ENCODE results near the gene KYNU. TPM values are rescaled to one million over a fixed set of nuclear protein-coding genes. Genes with fewer than 3 reads are reported as not detected.
"Not testable (repeated sequence)": the region's sequence is repeated elsewhere in the genome, so short reads cannot be mapped to it uniquely, and the experiment has no call there.

KYNU gene
- total RNA-seq, 1 donor from 2014 or later, result 30.3 TPM

DNA sequence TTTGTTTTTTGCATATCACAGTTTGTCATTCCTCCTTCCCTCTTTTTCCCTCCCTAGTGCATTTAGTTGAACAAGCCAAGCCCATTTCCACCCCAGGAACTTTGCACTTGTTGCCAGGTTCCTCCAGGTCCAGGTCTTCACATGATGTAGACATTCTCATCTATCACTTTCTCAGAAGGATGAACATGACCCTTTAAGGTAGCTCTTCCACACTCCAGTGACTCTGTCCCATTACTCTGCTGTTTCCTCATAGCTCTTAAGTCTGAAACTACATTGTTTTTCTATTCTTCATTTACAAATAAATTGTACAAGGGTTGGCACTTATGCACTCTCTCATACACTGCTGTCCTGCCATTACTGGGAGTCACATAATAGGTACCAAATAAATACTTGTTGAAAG, 6.1 kb downstream of the KYNU start:
- FAIRE-seq (peak; percentile 70), DNase-seq (ENCODE audit: low read depth) (no peak)
- peaks cover 1% of the 10 kb centered on the region for H3K36me3 ChIP-seq (ENCODE audit: control insufficient read depth, insufficient read depth, low read length)
- no peaks in the 10 kb centered on the region for H3K27me3 ChIP-seq (ENCODE audit: control insufficient read depth, insufficient read depth, low read length)
- H3K4me3 ChIP-seq (ENCODE audit: low read depth, low read length), result no peak overlapping the region
- TF ChIP-seq, protein P1, sequence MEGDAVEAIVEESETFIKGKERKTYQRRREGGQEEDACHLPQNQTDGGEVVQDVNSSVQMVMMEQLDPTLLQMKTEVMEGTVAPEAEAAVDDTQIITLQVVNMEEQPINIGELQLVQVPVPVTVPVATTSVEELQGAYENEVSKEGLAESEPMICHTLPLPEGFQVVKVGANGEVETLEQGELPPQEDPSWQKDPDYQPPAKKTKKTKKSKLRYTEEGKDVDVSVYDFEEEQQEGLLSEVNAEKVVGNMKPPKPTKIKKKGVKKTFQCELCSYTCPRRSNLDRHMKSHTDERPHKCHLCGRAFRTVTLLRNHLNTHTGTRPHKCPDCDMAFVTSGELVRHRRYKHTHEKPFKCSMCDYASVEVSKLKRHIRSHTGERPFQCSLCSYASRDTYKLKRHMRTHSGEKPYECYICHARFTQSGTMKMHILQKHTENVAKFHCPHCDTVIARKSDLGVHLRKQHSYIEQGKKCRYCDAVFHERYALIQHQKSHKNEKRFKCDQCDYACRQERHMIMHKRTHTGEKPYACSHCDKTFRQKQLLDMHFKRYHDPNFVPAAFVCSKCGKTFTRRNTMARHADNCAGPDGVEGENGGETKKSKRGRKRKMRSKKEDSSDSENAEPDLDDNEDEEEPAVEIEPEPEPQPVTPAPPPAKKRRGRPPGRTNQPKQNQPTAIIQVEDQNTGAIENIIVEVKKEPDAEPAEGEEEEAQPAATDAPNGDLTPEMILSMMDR (IDR thresholded peaks at IDR 0.05; ENCODE audit: insufficient read depth, low read length, severe bottlenecking), result no peak

DNA sequence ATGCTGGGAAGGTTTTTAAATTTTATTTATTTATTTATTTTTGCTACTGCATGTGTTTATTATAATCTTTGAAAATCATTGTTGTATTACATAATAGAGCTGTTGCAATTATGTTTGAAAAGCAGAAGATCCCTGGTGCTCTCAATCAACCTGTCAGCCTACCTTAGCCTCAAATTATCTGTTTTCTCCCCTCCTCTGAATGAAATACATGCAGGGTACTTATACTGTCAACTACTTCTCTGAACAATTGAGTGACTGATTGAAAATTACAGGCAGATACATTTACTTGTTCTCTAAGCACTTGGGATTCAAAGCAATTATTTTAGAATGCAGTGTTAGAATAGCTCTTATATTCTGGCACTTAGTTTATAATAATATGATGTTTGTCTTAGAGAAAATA, 8.1 kb downstream of the KYNU start:
- peaks cover 1% of the 10 kb centered on the region for H3K36me3 ChIP-seq (ENCODE audit: control insufficient read depth, insufficient read depth, low read length)
- no peaks in the 10 kb centered on the region for H3K27me3 ChIP-seq (ENCODE audit: control insufficient read depth, insufficient read depth, low read length)
- no peak overlapping the region for H3K4me3 ChIP-seq (ENCODE audit: low read depth, low read length)
- FAIRE-seq, result no peak
- no peak for DNase-seq (ENCODE audit: low read depth)
- TF ChIP-seq, protein P1 (IDR thresholded peaks at IDR 0.05; ENCODE audit: insufficient read depth, low read length, severe bottlenecking), result no peak

DNA sequence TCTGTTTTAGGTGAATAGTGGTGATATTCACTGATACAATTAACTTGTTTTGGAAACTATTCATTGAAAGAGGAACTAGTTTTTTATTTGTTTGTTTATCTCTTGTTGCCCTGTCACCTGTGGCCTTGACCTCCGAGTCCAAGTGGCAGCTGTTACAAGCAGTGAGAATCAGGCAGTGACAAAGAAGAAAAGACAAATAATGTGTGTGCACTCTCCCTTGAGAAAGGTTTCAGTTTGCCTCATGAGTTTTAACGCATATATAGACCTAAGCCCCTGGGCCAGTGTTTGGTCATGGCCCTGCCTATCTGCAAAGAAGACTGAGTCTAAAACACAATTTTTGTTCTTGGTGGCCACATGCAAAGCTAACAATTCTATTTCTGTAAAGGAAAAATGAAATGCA, 15.3 kb downstream of the KYNU start:
- TF ChIP-seq, protein P1 (IDR thresholded peaks at IDR 0.05; ENCODE audit: insufficient read depth, low read length, severe bottlenecking), result no peak
- no peaks in the 10 kb centered on the region for H3K36me3 ChIP-seq (ENCODE audit: control insufficient read depth, insufficient read depth, low read length)
- no peak overlapping the region for H3K4me3 ChIP-seq (ENCODE audit: low read depth, low read length)
- H3K27me3 ChIP-seq (ENCODE audit: control insufficient read depth, insufficient read depth, low read length), result no peaks in the 10 kb centered on the region
- FAIRE-seq (no peak), DNase-seq (ENCODE audit: low read depth) (no peak)

DNA sequence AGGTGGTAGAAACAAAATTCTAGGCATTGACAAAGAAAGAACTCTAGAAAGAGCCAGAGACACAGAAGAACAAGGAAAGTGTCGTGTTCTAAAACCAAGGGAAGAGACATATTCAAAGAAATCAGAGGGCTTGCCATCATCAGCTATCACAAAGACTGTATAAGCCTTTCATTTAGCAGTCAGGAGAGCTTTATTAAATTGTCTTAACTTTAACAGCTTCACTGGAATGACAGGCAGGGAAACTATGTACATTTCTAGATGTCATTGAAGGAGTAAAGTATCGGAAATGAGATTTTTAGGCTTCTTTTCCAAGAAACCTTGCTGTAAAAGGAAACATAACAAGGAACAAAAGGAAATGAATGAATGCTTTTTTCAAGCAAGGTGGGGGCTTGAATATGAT, 15.8 kb downstream of the KYNU start:
- DNase-seq (ENCODE audit: low read depth), result no peak
- no peaks in the 10 kb centered on the region for H3K36me3 ChIP-seq (ENCODE audit: control insufficient read depth, insufficient read depth, low read length)
- no peak for FAIRE-seq
- H3K4me3 ChIP-seq (ENCODE audit: low read depth, low read length), result no peak overlapping the region
- no peaks in the 10 kb centered on the region for H3K27me3 ChIP-seq (ENCODE audit: control insufficient read depth, insufficient read depth, low read length)
- TF ChIP-seq, protein P1 (IDR thresholded peaks at IDR 0.05; ENCODE audit: insufficient read depth, low read length, severe bottlenecking), result no peak

DNA sequence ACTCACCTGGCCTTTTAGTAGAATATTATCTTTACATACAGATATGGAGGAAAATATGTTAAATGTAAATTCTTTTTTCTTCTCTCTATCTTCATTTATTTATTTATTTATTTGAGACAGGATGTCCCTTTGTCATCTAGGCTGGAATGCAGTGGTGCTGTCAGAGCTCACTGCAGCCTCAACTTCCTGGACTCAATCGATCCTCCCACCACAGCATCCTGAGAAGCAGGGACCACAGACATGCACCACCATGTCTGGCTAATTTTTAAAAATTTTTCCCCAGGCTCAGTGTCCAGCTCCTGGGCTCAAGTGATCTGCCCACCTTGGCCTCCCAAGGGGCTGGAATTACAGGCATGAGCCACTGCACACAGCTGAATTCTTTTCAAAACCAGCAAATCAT, 20.3 kb downstream of the KYNU start:
- FAIRE-seq (no peak), DNase-seq (ENCODE audit: low read depth) (no peak)
- H3K27me3 ChIP-seq (ENCODE audit: control insufficient read depth, insufficient read depth, low read length), result no peaks in the 10 kb centered on the region
- no peak overlapping the region for H3K4me3 ChIP-seq (ENCODE audit: low read depth, low read length)
- TF ChIP-seq, protein P1 (IDR thresholded peaks at IDR 0.05; ENCODE audit: insufficient read depth, low read length, severe bottlenecking), result no peak
- H3K36me3 ChIP-seq (ENCODE audit: control insufficient read depth, insufficient read depth, low read length), result no peaks in the 10 kb centered on the region

DNA sequence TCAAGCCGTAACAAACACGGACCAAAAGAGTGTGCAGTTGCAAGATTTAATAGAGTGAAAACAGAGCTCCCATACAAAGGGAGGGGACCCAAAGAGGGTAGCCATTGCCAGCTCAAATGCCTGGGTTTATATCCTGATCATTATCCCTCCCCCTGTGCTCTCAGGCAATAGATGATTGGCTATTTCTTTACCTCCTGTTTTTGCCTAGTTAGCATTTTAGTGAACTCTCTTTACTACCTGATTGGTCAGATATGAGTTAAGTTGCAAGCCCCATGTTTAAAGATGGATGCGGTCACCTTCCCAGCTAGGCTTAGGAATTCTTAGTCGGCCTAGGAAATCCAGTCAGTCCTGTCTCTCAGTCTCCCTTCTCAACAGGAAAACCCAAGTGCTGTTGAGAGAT, 22.9 kb downstream of the KYNU start:
- not testable (repeated sequence) for H3K4me3 ChIP-seq (ENCODE audit: low read depth, low read length); H3K27me3 ChIP-seq (ENCODE audit: control insufficient read depth, insufficient read depth, low read length); FAIRE-seq; H3K36me3 ChIP-seq (ENCODE audit: control insufficient read depth, insufficient read depth, low read length); DNase-seq (ENCODE audit: low read depth)
